Measurements from ENCODE around the gene ECHS1. TPM values are rescaled to one million over a fixed set of nuclear protein-coding genes. Genes with fewer than 3 reads are reported as not detected.

Gene ECHS1
- total and polyA plus RNA-seq, 9 of the 15 experiments (the other 6 are each of a cell fraction or from before 2014, with no cell fraction given) = 16.6 to 100 (median 68.1) TPM

GRCh38 chr10:133346413-133346812 is 26.7 kb downstream of the ECHS1 start:
- no peaks in the 10 kb centered on the region for H3K79me2 ChIP-seq (ENCODE audit: control insufficient read depth, insufficient read depth, low read length)
- peaks cover 9 to 42% of the 10 kb centered on the region in 2 experiments; a peak in 4 of 5 replicates for H3K4me1 ChIP-seq (replicated peaks in 1 of 2; ENCODE audit: control insufficient read depth in 2 of 2, insufficient read depth in 2 of 2, low read length in 2 of 2)
- POLR2A ChIA-PET = no interaction called here
- DNase-seq (ENCODE audit: extremely low read depth in 1 of 4, low spot score in 3 of 4) (no peak), ATAC-seq (no peak), FAIRE-seq (no peak)
- H2AFZ ChIP-seq (ENCODE audit: low read depth, low read length) = no peak overlapping the region
- no peaks in the 10 kb centered on the region for H3K36me3 ChIP-seq (ENCODE audit: control insufficient read depth, insufficient read depth, low read length)
- CTCF ChIA-PET (ENCODE audit: low intra/inter-chr PET ratio) = no interaction called here
- in situ Hi-C loops (cut with MboI) = no loop called here
- BruUV-seq (replicated peaks) = no TSS peak
- TF ChIP-seq MCM2 (IDR thresholded peaks at IDR 0.05; ENCODE audit: low read depth) (no peak), SMAD3 (CRISPR knock-in tag; conservative IDR thresholded peaks at IDR 0.05) (no peak), KDM1A (IDR thresholded peaks at IDR 0.05) (no peak), ZNF511 (CRISPR knock-in tag; IDR thresholded peaks at IDR 0.05) (no peak), KLF13 (tag; IDR thresholded peaks at IDR 0.05; ENCODE audit: borderline replicate concordance, low read depth) (no peak), ZC3H8 (IDR thresholded peaks at IDR 0.05) (no peak), SETDB1 (IDR thresholded peaks at IDR 0.05; ENCODE audit: low read length) (no peak), ZFP36 (IDR thresholded peaks at IDR 0.05; ENCODE audit: low read depth, low read length, partially characterized antibody) (no peak), MYNN (IDR thresholded peaks at IDR 0.05) (no peak), MYNN (CRISPR knock-in tag; IDR thresholded peaks at IDR 0.05) (no peak), HNRNPL (IDR thresholded peaks at IDR 0.05; ENCODE audit: low read depth, low read length) (no peak), ID3 (CRISPR knock-in tag; IDR thresholded peaks at IDR 0.05) (no peak), ID3 (tag; IDR thresholded peaks at IDR 0.05) (no peak), ZFP91 (CRISPR knock-in tag; IDR thresholded peaks at IDR 0.05) (no peak), KLF10 (CRISPR knock-in tag; IDR thresholded peaks at IDR 0.05) (no peak), MBD2 (IDR thresholded peaks at IDR 0.05; ENCODE audit: borderline replicate concordance, low read depth) (no peak), OTX1 (CRISPR knock-in tag; IDR thresholded peaks at IDR 0.05) (no peak)
- H3K4me3 ChIP-seq = no peak overlapping the region
- no peaks in the 10 kb centered on the region for H3K9me3 ChIP-seq (replicated peaks; ENCODE audit: control insufficient read depth, insufficient read depth, low read depth, low read length)
- H3K9me1 ChIP-seq (ENCODE audit: control insufficient read depth, insufficient read depth, low read length) = no peaks in the 10 kb centered on the region
- no peak overlapping the region for H3K9ac ChIP-seq (ENCODE audit: insufficient read depth in 1 of 2, low read depth in 2 of 2, low read length in 2 of 2)
- no peak overlapping the region for H3K27ac ChIP-seq (ENCODE audit: extremely low read depth, low read depth, low read length)
- no peaks in the 10 kb centered on the region for H4K20me1 ChIP-seq (replicated peaks; ENCODE audit: control insufficient read depth, insufficient read depth, low read length)
- H3K4me2 ChIP-seq (ENCODE audit: insufficient read depth, low read length) = no peak overlapping the region
- intact Hi-C loops (cut with micrococcal nuclease) = no loop called here
- no peaks in the 10 kb centered on the region; a peak in 1 of 5 replicates for H3K27me3 ChIP-seq (ENCODE audit: control insufficient read depth in 2 of 2, insufficient read depth in 2 of 2, low read length in 2 of 2)
- WGBS (ENCODE audit: insufficient coverage, low coverage, missing lambda C conversion rate) = 69% methylated on average over 7 of the region's 11 CpGs
